Lower leg skin (tissue), 4 donors: ENCODE measurements around the gene GYPA. TPM values are rescaled to one million over a fixed set of nuclear protein-coding genes. Genes with fewer than 3 reads are reported as not detected.
"Not testable (repeated sequence)": the region's sequence is repeated elsewhere in the genome, so short reads cannot be mapped to it uniquely, and the experiment has no call there.

ENCODE experiments used
- DNase-seq, 2 donors: peaks; one replicate each; pipeline ENCODE4 v3.0.0-alpha.2; 2019; ENCODE audit warnings: low spot score in 2 of 2
- H3K4me3 ChIP-seq: fragments of 200-600 bp; sonication (generic); 2 replicates; pipeline ENCODE4 v1.5.1; 2017; ENCODE audit warnings: mild to moderate bottlenecking, low read depth; ENCODE audit not compliant: poor library complexity, severe bottlenecking
- CTCF ChIP-seq, 3 donors: fragments of 450-650 bp; IDR thresholded peaks; one replicate each; pipeline ENCODE4 v1.5.1; 2016; ENCODE audit warnings: antibody characterized with exemption in 3 of 3, mild to moderate bottlenecking in 3 of 3, moderate library complexity in 2 of 3
- POLR2A ChIP-seq, 2 donors: fragments of 450-650 bp; IDR thresholded peaks; one replicate each; pipeline ENCODE4 v1.6.1; 2016 to 2017; ENCODE audit warnings: antibody characterized with exemption in 2 of 2, mild to moderate bottlenecking in 1 of 2, moderate library complexity in 1 of 2
- WGBS, 2 donors: methylation state at CpG; one replicate each; pipeline ENCODE4 v1.1.5; 2018; 5-methylcytosine and 5-hydroxymethylcytosine counted together
- intact Hi-C: fragments of 100-400 bp; cut with DNase I; formaldehyde crosslinking; loops from one replicate; pipeline ENCODE4 v1.15.0; 2023; ENCODE audit warnings: low total_unique reads
- total RNA-seq, 4 donors: library from RNA; depleted of rRNA; stranded (reverse); fragments of >200 nt; gene quantifications; one replicate each; pipeline ENCODE4 v1.1.0, GENCODE V29; 2016

The GYPA gene
- total RNA-seq, 4 donors from 2014 or later, result not detected

GRCh38 chr4:144090744-144091143 is 49.8 kb downstream of the GYPA start:
- WGBS, 2 donors, result 76 to 88% methylated on average over 4 to 5 of the region's 5 CpGs
- TF ChIP-seq CTCF (IDR thresholded peaks at IDR 0.05) (no peak), POLR2A (IDR thresholded peaks at IDR 0.05) (no peak)
- intact Hi-C loops, result no loop called here

GRCh38 chr4:144082053-144082452 is 58.5 kb downstream of the GYPA start:
- H3K4me3 ChIP-seq, intact Hi-C loops, DNase-seq: not testable (repeated sequence)
- 48 to 65% methylated on average over 3 of the region's 3 CpGs for WGBS, 2 donors

More at GRCh38 chr4:144090744-144091143, 49.8 kb downstream of the GYPA start:
- H3K4me3 ChIP-seq, result no peak overlapping the region
- no peak for DNase-seq

GRCh38 chr4:144080135-144080534 is 60.4 kb downstream of the GYPA start:
- DNase-seq, H3K4me3 ChIP-seq, intact Hi-C loops: not testable (repeated sequence)
- WGBS, 2 donors, result 73 to 79% methylated on average over 4 of the region's 4 CpGs

- H3K4me3 ChIP-seq, intact Hi-C loops, DNase-seq: not testable (repeated sequence)
- WGBS, 2 donors, result 59 to 74% methylated on average over 2 of the region's 2 CpGs
Observed at GRCh38 chr4:144078746-144079145, 61.8 kb downstream of the GYPA start.

GRCh38 chr4:144061556-144061955 is 79.0 kb downstream of the GYPA start:
- H3K4me3 ChIP-seq, intact Hi-C loops, DNase-seq: not testable (repeated sequence)

- intact Hi-C loops, DNase-seq, H3K4me3 ChIP-seq: not testable (repeated sequence)
- WGBS, 2 donors, result 69 to 77% methylated on average over 3 of the region's 3 CpGs
Observed at GRCh38 chr4:144060234-144060859, 80.2 kb downstream of the GYPA start.

Other genes starting within 250 kb of the GYPA start
- under 1 TPM in 1 of 4 donors, not detected in 3; 0.19 TPM for gene GYPE, start 235.2 kb downstream of the GYPA start, total RNA-seq
- not detected for gene GYPB, start 121.3 kb downstream of the GYPA start, total RNA-seq